PC-9 (cell line): ENCODE results near the gene NOTO.

ENCODE experiments used
- EZH2 ChIP-seq: fragments of 200-600 bp; sonication (generic); IDR thresholded peaks from 2 replicates; pipeline ENCODE4 v1.8.0; 2017; ENCODE audit warnings: antibody characterized with exemption, low read depth
- TF ChIP-seq, protein P1 (sequence below): fragments of 200-600 bp; sonication (generic); conservative IDR thresholded peaks from 2 replicates; pipeline ENCODE4 v1.6.1; 2017; ENCODE audit warnings: mixed run types, antibody characterized with exemption, mild to moderate bottlenecking, moderate library complexity

DNA sequence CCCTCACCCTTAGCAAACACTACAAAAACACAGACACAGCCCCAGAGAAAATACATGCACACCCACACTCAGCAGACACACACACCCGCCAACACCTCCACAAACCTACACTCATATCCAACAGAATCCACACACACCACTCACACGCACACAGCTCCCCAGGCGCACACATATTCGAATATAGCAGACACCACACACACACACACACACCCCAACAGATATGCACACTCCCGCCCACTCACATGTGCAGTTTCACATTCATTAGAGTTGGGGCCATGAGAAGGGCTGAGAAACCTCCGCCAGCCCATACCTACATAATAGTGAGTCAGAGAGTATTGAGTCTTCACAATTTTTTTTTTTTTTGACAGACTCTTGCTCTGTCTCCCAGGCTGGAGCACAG lies 29.4 kb upstream of the NOTO start:
- TF ChIP-seq, protein P1, sequence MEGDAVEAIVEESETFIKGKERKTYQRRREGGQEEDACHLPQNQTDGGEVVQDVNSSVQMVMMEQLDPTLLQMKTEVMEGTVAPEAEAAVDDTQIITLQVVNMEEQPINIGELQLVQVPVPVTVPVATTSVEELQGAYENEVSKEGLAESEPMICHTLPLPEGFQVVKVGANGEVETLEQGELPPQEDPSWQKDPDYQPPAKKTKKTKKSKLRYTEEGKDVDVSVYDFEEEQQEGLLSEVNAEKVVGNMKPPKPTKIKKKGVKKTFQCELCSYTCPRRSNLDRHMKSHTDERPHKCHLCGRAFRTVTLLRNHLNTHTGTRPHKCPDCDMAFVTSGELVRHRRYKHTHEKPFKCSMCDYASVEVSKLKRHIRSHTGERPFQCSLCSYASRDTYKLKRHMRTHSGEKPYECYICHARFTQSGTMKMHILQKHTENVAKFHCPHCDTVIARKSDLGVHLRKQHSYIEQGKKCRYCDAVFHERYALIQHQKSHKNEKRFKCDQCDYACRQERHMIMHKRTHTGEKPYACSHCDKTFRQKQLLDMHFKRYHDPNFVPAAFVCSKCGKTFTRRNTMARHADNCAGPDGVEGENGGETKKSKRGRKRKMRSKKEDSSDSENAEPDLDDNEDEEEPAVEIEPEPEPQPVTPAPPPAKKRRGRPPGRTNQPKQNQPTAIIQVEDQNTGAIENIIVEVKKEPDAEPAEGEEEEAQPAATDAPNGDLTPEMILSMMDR: no peak
- TF ChIP-seq EZH2: no peak
